Stimulated activated CD8-positive, alpha-beta memory T cell treated with anti-CD3 and anti-CD28 coated beads, Interleukin-4, amount 100 ng/mL, for 48 hours (primary cell): Measurements from ENCODE around the gene UBASH3B.

ENCODE experiments used
- DNase-seq: peaks from one replicate; pipeline ENCODE4 v3.0.0-alpha.2; 2020

The UBASH3B gene

DNA sequence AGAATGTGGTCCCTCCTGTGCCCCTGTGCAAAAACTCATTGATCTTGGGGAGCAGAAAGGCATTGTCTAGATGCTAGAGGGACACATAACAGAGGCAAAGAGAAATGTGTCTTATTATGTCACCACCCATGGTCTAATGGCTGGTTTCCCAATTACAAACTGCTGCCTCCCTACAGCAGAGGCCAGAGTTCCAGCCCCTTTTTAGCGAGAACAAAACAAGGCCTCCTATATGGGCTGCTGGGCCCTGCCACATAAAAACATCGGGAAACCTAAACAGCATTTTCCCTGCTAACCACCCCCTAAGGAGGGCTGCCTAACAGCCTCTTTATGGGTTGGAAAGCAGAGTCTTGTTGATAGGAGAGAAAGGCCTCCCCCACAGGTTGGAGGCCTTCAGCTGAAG, 107.6 kb downstream of the UBASH3B start:
- no peak for DNase-seq

DNA sequence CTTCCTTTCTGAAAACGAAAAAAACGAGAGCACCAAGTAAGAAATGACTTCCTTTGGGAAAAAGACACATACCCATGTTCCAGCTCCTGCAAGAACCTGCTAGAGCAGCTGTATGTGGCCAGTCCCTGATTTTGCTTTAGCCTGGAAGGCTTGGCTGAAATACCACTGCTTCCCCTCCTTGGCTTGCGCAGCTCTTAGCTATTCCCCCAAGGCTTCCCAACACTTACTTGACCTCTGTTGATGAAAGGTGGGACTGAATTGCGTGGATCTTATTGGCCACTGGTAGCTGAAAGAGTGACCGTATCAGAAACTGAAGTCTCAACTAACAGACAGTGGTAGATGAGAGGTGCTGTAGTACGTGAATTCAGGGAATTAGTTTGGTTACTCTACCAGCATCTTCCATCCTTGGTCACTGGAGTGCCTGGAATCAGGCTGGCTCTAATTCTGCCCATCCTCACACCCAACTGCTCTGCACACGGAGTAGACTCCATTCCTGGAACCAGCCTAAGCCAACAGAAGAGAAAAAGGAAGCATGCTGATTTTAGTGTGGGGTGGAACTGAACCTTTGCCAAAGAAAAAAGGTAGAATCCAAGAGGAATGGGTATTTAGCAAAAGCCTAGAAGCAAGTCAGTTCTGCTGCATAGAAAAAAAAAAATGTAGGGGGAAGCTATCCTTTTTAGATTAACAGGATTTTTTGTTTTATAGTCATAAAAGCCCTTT, 109.0 kb downstream of the UBASH3B start:
- DNase-seq: no peak

DNA sequence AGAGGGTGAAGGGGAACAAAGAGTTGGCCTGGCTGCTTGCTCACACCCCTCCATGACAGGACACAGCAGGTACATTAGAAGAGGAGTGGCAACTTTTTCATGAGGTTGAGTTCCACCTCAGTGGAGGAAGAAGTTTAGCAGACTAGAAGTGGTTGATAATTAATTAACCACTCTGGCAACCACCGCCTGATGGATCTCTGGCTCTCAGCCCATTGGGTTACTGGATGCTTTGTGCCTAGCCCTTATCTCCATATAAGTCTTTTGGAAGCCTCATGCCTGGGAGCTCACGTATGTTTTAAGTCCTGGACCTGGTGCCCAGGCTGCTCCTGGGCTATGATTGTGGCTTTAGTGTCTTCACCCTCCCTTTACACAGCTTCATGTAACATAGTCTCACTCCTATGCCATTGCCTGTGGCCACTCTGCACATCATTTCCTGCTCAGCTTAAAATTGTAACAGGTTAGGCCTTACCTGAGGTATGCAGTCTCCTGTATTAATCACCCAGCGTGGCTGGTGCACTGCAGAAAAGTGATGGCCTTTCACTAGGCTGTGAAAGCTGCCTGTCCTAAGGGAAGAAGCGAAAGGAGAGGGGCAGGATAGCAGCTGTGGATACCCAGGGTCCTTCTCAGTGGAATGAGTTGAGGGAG, 110.1 kb downstream of the UBASH3B start:
- DNase-seq: no peak

DNA sequence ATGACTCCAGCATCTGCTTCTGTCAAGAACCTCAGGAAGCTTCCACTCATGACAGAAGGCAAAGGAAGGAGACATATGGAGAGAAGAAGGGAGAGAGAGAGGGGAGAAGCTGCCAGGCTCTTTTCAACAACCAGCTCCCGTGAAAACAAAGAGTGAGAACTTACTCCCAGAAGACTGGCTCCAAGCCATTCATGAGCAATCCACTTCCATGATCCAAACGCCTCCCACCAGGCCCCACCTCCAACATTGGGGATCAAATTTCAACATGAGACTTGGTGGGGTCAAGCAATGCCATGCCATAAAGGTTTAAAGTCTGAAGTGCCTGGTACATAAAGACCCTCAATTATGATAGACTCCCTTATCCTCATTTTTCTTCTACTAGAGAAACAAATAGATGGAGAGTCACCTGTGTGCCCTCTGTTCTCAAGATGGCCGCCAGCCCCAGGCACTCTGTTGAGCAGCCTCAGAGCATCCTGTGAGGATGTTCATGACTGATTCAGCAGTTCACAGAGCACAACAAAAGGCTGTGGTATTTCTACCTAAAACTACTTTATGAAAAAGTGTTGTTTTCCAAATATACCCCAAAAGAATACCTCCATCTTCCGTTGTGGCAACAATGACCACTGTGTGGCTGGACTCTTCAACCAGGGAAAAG, 113.7 kb downstream of the UBASH3B start:
- DNase-seq: no peak

DNA sequence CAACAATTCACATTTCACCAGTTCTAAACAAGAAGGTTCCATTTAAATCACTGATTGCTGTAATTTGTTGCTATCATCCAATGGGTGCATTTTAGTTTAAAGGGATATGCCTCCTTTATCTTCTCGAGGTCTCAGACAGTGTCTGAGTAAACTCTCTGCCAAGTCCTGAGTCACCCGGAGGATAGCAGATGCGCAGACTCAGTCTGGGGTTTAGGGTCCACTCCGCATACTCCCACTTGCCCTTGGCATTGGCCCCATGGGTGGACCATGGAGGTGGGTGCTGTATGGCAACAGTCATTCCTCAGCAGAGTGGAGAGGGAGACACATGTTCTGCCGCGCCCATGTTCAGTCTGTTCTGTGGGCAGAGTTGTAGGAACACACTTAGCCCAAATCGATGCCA, 117.4 kb downstream of the UBASH3B start:
- DNase-seq: no peak

DNA sequence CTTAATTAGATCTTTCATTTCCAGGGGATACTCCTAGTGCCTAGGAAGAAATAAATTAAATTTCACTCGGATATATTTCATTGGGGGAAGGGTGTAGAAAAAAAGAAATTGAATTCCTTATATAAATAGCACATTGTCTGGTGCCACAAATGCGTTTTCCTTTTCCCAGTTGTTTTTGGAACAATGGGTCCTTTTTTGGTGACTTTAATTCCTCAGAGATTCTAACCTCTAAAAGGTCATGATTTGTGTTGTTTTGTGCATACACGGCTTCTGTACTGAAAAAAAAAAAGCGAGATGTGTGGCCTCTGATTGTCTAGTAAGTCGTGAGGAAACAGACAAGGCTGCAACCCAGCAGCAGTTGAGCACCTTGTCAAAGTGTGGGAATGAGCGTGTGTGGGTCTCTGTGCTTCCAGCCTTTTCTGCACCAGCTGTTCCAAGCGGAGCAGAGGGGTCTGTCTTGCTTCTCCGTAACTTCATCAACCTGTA, 118.3 kb downstream of the UBASH3B start:
- DNase-seq: no peak

DNA sequence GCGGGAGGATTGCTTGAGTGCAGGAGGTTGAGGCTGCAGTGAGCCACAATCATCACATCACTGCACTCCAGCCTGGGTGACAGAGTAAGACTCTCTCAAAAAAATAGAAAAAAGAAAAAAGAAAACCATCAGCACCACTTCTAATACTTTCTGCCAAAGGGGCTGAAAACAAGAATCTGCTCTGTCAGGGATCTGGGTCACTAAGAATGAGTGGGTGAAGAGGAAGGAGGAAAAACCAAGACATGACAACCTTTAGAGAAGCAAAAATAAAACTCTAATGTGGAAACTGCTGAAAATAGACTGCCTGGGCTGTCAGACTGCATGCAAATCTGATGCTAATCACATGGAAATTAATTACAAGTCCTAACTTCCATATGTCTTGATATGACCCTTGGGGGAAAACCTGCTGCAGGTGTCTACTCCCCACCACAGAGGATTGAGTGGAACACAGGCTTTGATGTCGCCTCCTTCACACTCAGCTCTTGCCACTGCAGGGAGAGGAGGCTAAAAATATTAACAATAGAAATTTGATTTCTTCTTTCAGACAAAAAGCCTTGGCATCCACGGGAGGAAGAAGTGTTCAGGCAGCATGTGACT, 120.3 kb downstream of the UBASH3B start:
- no peak for DNase-seq

DNA sequence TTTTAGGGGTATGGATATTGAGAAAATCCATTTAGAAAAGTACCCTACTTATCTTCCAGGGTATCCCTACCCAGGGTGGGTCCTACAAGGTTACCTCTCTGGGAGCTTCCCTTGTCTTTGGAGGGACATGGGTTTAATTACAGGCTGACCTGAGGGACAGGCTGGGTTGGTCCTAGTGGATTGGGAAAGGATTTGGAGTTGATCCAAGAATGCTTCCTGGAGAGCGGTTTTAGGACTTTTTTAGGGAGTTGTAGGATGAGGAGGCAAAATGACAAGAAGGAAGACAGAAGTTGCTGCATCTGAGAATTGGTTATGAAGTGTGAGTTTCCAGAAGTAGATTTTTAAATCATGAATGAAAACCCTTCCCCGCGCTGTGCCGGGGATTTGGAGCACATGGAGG, 121.0 kb downstream of the UBASH3B start:
- no peak for DNase-seq

DNA sequence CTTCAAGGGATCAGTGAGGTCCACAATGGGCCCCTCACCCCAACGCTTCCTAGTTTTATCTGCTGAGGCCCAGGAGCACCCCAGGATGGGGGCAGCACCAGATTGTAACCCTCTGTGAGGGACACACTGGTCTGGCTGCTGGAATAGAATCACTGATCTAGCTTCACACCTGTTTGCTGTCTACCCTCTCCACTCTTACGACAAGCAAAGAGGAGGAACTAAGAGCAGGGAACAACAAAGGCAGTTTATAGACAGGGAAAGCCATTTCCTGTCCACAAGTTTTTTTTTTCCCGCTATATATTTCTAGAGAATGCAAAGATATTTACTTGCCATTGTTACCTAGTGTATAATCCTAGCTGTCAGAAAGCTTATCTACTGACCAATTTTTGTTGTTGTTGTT, 121.8 kb downstream of the UBASH3B start:
- no peak for DNase-seq

DNA sequence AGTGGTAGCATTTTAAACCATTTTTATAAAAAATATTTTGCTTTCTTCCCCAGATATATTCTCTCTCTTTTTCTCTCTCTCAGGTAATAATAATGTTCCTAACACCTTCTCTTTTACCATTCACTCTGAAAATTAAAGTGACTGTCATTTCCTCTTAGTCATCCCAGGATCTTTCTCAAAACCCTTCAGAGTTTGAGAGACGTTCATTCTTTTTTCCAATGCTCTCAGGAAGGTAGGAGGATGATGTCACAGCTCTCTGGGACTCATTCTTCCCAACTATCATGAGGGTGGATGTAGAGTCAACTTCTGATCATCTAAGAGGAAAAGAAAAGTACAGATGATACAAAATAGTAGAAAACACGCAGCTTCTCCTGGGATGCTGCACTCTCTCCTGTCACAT, 122.6 kb downstream of the UBASH3B start:
- DNase-seq: no peak

DNA sequence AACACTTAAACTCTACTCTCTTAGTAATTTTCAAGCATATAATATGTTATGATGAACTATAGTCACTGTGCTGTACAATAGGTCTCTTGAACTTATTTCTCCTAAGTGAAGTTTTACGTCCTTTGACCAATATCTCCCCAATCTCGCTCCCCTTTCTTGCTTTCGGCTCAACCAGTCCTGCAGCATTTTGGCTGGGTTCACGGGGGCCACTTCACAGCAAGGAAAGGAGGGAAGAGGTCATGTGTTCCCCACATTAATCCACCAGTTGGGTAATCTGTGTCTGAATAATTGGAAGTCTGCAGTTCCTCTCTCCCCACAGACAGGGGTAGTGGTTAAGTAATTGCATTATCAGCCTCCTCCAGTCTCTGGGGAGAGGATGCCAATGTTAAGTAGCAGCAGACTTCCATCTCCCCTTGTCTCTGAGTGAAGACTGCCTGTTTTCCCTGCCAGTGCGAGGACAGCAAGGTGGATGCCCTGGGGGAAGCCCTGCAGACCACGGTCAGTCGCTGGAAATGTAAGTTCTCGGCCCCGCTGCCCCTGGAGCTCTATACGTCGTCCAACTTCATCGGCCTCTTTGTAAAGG, 123.6 kb downstream of the UBASH3B start:
- no peak for DNase-seq

DNA sequence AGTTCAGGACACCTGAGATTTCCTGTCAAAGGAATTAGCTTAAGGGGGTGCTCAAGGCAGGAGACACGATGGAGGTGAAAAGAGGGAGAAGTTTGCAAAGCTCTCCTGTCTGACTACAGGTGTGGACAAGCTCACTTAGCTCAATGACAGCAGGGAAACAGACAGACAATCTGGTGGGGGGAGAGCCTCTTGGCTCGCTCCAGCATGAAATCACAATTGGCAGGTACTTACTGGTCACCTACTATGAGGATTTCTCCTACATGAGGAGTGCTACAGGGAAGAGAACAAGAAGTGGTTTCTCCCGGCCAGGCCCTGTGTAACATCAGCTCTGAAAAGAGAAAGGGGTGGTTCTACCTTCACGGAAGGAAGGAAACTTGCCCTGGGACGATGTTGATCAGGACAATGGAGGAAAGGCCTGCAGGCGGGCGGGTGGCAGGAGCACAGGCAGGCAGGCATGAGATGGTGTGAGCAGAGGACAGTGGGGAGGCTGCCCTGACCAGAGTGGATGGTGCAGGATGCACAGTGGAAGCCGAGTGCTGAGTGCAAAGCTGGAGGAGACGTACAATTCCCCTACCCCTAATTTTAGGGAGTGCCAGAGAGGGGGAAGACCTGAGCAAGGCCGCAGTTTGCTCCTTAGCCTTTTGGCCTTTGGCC, 124.9 kb downstream of the UBASH3B start:
- no peak for DNase-seq

DNA sequence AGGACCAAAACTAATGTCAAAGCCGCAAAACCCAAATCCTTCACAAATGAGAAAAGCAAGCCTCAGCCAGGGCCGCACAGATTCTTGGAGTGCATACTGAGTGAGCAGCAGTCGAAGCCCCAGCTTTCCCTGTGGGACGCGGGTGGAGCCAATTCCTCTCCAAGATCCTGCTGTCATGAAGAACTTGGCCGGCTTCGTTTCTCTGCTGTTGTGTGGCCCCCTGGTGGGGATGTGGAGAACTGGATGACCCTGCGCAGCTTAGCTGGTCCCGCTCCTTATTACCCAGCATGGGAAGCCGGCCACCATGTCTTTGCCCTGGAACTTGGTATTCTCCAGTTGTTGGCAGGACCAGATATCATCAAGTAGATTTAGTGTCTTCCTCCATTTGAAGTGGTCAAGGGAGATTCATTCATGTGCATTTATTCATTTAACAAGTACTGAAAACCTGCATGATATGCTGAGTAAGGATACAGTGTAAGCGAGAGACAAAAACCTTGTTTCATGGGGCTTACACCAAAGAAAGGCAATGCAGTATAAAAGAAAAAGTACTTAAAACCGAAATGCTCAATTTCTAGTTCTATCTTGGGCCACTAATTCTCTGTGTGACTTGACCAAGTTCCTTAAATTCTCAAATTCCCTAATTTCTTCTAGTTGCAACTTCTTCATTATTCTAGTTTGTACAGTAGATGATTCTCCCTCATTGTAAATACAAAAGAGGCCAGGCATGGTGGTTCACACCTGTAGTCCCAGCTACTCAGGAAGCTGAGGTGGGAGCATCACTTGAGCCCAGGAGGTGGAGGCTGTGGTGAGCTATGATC, 126.1 kb downstream of the UBASH3B start:
- DNase-seq: peak; percentile 87

DNA sequence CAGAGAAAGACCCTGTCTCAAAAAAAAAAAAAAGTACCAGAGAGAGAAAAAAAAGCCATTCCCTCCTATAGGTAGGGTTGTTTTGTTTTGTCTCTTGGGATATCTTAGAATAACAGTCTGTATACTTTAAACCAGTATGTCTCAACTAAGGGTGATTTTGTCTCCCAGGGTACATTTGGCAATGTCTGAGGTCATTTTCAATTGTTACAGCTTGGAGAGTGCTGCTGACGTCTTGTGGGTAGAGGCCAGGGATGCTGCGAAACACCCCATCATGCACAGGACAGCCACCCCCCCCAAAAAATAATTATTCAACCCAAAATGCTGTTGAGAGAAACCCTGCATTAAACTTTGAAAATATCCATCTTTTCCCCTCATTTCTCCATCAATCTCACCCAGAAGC, 126.7 kb downstream of the UBASH3B start:
- DNase-seq: no peak

DNA sequence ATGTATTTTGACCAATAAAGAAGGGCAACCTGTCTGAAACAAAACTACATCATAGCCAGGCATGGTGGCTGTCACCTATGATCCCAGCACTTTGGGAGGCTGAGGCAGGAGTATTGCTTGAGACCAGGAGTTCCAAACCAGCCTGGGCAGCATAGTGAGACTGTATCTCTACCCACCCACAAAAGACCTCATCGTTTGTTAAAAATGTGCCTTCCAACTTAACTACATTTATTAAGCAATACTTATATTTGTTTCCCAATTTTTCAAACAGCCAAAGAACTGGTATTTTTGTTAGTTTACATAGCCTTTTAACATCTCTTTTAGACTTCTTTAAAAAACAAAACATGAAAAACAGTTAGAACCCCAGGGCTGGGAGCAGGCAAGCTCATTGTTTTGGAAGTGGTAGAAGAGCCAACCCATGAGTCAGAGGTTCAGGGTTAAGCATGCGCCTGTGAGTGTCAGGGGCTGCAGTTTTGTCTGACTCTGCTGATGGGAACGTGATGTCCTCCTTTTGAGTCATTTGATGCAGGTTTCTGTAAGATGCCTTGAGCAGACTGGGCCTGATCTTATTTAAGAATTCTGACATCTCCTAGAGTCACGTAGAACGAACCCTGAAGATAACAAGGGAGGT, 128.9 kb downstream of the UBASH3B start:
- DNase-seq: no peak

DNA sequence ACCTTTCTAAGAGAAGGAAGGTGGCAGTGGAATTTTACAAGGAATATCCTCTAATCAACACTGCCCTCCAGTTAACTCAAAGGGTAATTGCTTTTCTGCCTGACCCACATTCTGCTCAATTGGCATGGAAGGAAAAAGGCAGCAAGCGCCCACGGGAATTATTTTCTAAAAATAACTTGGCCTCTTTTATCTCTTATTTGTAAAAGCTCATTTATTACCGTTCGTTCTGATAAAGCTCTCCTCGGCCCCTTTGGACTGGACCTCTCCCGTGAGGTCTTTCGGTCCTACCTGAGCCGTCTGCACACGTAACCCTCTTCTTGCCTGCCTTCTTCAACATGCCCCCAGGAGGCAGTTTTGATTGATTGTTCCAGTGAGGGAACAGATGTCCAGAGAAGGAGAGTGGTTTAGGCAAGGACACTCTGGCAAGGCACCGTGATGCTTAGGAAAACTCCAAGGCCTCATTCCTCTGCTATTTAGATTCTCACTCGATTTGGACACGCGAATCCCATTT, 129.6 kb downstream of the UBASH3B start:
- no peak for DNase-seq

DNA sequence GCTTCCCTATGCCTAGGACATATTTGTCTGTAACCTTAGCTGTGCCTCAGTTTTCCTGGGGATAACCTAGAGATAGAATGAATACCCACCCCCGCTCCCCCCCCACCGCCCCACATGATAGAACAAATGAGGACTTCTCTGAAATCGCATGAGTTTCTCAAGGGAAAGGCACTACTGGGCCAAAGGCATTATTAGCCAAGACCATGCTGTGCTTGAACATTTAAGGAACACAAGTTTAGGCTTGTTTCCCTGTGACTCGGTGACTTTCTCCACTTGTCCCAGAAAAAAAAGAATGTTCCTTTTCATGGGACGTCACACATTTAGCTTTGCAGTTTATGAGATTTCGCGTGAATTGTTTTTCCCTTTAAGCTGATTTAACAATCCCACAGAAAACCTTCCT, 131.4 kb downstream of the UBASH3B start:
- no peak for DNase-seq

DNA sequence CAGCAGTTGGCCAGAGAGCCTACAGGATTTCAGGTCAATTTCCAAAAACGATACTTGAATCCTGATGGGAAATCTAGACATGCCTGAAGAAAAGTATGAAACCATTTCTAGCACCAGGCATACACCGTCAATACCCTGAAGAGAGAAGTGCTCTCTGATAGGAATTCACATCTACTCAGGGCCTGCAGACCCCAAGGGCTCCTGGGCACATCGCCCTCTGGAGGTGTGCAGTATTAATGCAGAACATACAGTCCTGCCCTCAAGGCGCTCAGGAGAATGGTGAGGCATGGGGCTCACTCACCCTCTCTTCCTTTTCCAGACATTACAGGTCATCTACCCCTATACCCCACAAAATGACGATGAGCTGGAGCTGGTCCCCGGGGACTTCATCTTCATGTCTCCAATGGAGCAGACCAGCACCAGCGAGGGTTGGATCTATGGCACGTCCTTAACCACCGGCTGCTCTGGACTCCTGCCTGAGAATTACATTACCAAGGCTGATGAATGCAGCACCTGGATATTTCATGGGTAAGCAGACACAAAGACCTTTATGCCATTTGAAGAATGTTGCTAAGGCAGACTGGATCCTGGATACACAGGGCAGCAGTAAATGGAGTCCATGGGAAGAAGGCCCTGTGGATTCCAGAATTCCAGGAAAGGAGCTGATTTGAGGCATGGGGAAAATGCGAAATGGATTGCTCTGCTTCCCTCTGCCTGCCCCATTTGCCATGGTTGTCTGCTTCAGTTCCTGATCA, 133.4 kb downstream of the UBASH3B start:
- DNase-seq: no peak

DNA sequence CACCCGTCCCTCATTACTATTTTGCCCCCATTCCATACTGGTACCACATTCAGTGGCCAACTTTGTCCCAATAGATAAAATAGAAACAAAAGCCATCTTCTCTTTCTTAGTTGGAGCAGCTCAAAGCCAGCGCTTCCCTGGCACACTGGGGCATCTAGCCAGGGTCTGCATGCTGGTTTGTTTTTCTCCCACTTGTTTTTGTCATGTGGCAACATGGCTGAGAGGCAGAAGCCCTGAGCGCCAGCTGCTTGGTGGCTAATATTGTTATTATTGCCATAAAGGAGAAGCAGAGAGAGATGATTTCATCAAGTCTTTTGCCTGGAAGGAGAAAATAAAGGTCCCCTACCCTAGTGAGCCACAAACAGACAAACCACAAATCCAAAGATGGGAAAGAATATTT, 134.4 kb downstream of the UBASH3B start:
- DNase-seq: no peak

DNA sequence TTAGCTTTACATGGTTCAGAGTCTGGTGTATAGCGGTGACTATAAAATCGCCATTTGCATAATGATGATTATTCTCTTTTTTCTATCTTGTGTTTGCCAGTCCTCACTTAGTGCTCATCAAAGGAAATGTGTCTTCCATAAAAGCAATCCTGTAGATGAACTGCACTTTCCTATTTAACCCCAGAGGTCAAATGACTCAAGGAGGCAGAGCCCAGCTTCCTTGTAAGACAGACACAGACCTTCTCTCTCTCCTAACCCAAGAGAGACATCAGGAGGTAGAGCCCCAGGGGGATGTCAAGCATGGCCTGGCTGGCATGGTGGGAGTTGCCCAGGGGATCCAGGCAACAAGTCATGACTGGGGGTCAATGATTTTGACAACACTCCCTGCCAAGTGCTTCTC, 135.9 kb downstream of the UBASH3B start:
- no peak for DNase-seq

DNA sequence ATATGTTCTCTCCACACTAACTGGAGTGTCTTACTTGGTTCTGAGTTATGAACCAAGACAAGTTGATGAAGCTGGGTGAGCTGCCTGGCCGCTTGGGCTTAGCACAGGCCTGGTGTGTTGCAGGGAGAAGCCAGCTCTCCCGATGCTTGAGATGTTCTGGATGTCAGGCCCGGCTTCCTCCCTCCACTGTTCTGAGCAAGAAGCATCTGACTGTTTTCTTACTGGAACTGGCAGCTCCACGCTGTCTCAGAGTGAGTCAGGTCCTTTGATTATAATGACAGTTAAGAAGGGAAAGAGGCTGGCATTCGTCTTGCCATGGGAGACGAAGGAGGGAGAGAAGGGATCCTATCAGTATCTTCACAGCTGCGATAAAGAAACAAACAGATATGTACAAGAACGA, 136.3 kb downstream of the UBASH3B start:
- no peak for DNase-seq
